DOHH2 (cell line): ENCODE data around the gene CD302.

Experiments used
- H3F3A ChIP-seq: fragments of 200-600 bp; sonication (generic), shearing (Covaris generic); 2 replicates; pipeline ENCODE4 v1.6.0; 2016; ENCODE audit warnings: antibody characterized with exemption, mild to moderate bottlenecking; ENCODE audit not compliant: control insufficient read depth, insufficient read depth
- H3K27ac ChIP-seq: fragments of 200-600 bp; sonication (generic); 2 replicates; pipeline ENCODE4 v1.5.1; 2014; ENCODE audit warnings: low read depth, mild to moderate bottlenecking, low read length, moderate library complexity
- H3K27me3 ChIP-seq: fragments of 200-600 bp; sonication (generic); 2 replicates; pipeline ENCODE4 v1.6.1; 2014; ENCODE audit warnings: mild to moderate bottlenecking, low read length, mixed read lengths; ENCODE audit not compliant: control insufficient read depth
- H3K36me3 ChIP-seq: fragments of 200-600 bp; sonication (generic); 2 replicates; pipeline ENCODE4 v1.6.1; 2014; ENCODE audit warnings: mild to moderate bottlenecking, low read length, moderate library complexity, mixed read lengths; ENCODE audit not compliant: control insufficient read depth
- H3K4me1 ChIP-seq: fragments of 200-600 bp; sonication (generic); 2 replicates; pipeline ENCODE4 v1.6.1; 2014; ENCODE audit warnings: mild to moderate bottlenecking, low read length, mixed read lengths; ENCODE audit not compliant: control insufficient read depth
- H3K4me2 ChIP-seq: fragments of 200-600 bp; sonication (generic); 2 replicates; pipeline ENCODE4 v1.6.0; 2014; ENCODE audit warnings: mild to moderate bottlenecking, low read length, moderate library complexity
- H3K4me3 ChIP-seq: fragments of 200-600 bp; sonication (generic); 2 replicates; pipeline ENCODE4 v1.5.1; 2014; ENCODE audit warnings: mild to moderate bottlenecking, low read length, mixed read lengths
- H3K79me2 ChIP-seq: fragments of 200-600 bp; sonication (generic); 2 replicates; pipeline ENCODE4 v1.6.1; 2014; ENCODE audit warnings: mild to moderate bottlenecking, low read length, mixed read lengths; ENCODE audit not compliant: control insufficient read depth
- H3K9me2 ChIP-seq: fragments of 200-600 bp; sonication (generic); replicated peaks from 2 replicates; pipeline ENCODE4 v1.6.1; 2014; ENCODE audit warnings: mild to moderate bottlenecking, low read length, mixed read lengths; ENCODE audit not compliant: control insufficient read depth
- H3K9me3 ChIP-seq: fragments of 200-600 bp; sonication (generic); 2 replicates; pipeline ENCODE4 v1.6.1; 2014; ENCODE audit warnings: antibody characterized with exemption, low read length, mixed read lengths; ENCODE audit not compliant: control insufficient read depth, insufficient read depth
- H4K20me1 ChIP-seq: fragments of 200-600 bp; sonication (generic); 2 replicates; pipeline ENCODE4 v1.6.0; 2014; ENCODE audit warnings: low read depth, mild to moderate bottlenecking, antibody characterized with exemption, low read length, moderate library complexity; ENCODE audit not compliant: control insufficient read depth, insufficient read depth
- CTCF ChIP-seq: fragments of 200-600 bp; sonication (generic); IDR thresholded peaks from one replicate; pipeline ENCODE4 v1.5.1; 2014; ENCODE audit warnings: antibody characterized with exemption, mild to moderate bottlenecking, low read depth, low read length; ENCODE audit not compliant: poor library complexity, severe bottlenecking
- EZH2phosphoT487 ChIP-seq: fragments of 200-600 bp; sonication (generic); IDR thresholded peaks from 2 replicates; pipeline ENCODE4 v1.6.1; 2017; ENCODE audit warnings: borderline replicate concordance, mild to moderate bottlenecking, antibody characterized with exemption, low read length, moderate library complexity, mixed read lengths

CD302 gene

DNA sequence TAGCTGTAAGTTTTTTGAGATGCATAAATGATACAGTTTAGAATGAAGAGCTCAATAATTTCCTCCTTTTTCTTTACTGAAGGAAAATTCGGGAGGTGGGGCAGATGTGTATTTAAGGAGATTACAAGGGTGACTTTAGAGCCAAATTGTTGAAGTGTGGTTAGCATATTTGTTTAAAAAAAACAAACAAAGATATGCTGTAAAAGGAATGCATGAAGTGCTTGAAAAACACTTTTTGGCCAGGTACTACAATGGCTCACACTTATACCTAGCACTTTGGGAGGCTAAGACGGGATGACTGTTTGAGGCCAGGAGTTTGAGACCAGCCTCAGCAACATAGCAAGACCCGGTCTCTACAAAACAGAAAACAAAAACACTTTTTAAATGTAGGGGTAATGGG is 38.4 kb downstream of the CD302 start:
- H3K27me3 ChIP-seq = no peaks in the 10 kb centered on the region
- H3K27ac ChIP-seq = no peak overlapping the region
- H4K20me1 ChIP-seq = no peaks in the 10 kb centered on the region
- H3K4me2 ChIP-seq = no peak overlapping the region
- no peaks in the 10 kb centered on the region for H3F3A ChIP-seq
- no peak overlapping the region for H3K4me3 ChIP-seq
- peaks cover 95% of the 10 kb centered on the region for H3K36me3 ChIP-seq
- no peaks in the 10 kb centered on the region for H3K9me2 ChIP-seq
- no peaks in the 10 kb centered on the region for H3K9me3 ChIP-seq
- peaks cover 21% of the 10 kb centered on the region for H3K79me2 ChIP-seq
- H3K4me1 ChIP-seq = no peaks in the 10 kb centered on the region
- TF ChIP-seq CTCF (no peak), EZH2phosphoT487 (no peak)

- Histone ChIP-seq H3K27ac (no peak overlapping the region), H3K9me3 (no peaks in the 10 kb centered on the region), H3K4me3 (no peak overlapping the region), H3K9me2 (no peaks in the 10 kb centered on the region), H4K20me1 (peaks cover 6% of the 10 kb centered on the region; the same call in 1 of the 2 replicates), H3K27me3 (no peaks in the 10 kb centered on the region), H3K36me3 (peaks cover 95% of the 10 kb centered on the region), H3K4me1 (no peaks in the 10 kb centered on the region), H3K4me2 (no peak overlapping the region), H3F3A (no peaks in the 10 kb centered on the region), H3K79me2 (peaks cover 30% of the 10 kb centered on the region)
- TF ChIP-seq EZH2phosphoT487 (no peak), CTCF (no peak)
These were observed 39.3 kb downstream of the CD302 start for GRCh38 chr2:159758686-159759085.

GRCh38 chr2:159758239-159758638 is 39.8 kb downstream of the CD302 start:
- no peak overlapping the region for H3K4me2 ChIP-seq
- peaks cover 35% of the 10 kb centered on the region for H3K79me2 ChIP-seq
- TF ChIP-seq EZH2phosphoT487 (no peak), CTCF (no peak)
- H3K27ac ChIP-seq = no peak overlapping the region
- no peaks in the 10 kb centered on the region for H3F3A ChIP-seq
- no peak overlapping the region for H3K4me3 ChIP-seq
- no peaks in the 10 kb centered on the region for H3K9me2 ChIP-seq
- peaks cover 7% of the 10 kb centered on the region; the same call in 1 of the 2 replicates for H4K20me1 ChIP-seq
- H3K36me3 ChIP-seq = peaks cover 95% of the 10 kb centered on the region
- H3K27me3 ChIP-seq = no peaks in the 10 kb centered on the region
- no peaks in the 10 kb centered on the region for H3K4me1 ChIP-seq
- H3K9me3 ChIP-seq = no peaks in the 10 kb centered on the region

DNA sequence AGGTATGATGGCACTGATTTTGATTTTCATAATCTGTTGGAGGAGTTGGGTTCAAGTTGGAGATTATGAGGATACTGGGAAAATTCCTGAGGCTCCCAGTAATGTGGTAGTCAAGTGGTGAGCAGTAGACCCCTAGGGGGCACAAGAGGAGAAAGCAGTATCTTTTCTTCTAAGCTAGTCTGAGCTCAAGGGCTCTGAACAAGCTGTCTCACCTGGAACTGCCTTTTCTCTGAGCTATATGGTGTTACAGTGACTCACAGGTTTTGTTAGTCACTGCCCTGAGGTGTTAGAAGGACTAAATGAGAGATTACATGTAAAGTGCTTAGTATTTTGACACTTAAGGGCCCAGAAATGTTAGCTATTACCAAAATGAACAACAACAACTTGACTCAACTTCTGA is 42.2 kb downstream of the CD302 start:
- no peaks in the 10 kb centered on the region; the same call in 1 of the 2 replicates for H3F3A ChIP-seq
- no peaks in the 10 kb centered on the region for H3K27me3 ChIP-seq
- no peak overlapping the region for H3K4me2 ChIP-seq
- H4K20me1 ChIP-seq = peaks cover 15% of the 10 kb centered on the region; the same call in 1 of the 2 replicates
- no peak overlapping the region for H3K27ac ChIP-seq
- no peaks in the 10 kb centered on the region for H3K9me2 ChIP-seq
- H3K4me3 ChIP-seq = no peak overlapping the region
- TF ChIP-seq EZH2phosphoT487 (no peak), CTCF (peak; percentile 61)
- no peaks in the 10 kb centered on the region for H3K4me1 ChIP-seq
- H3K9me3 ChIP-seq = no peaks in the 10 kb centered on the region
- H3K36me3 ChIP-seq = peaks cover 99% of the 10 kb centered on the region
- H3K79me2 ChIP-seq = peaks cover 56% of the 10 kb centered on the region
